GM21717 (cell line): Measurements from ENCODE around the gene ECM1.

ENCODE experiments used
- ATAC-seq: cut with Tn5 transposase; IDR thresholded peaks from one replicate; pipeline ENCODE4 v1.9.1; 2021; ENCODE audit warnings: mild to moderate bottlenecking, moderate library complexity; ENCODE audit not compliant: unreplicated experiment

The ECM1 gene

DNA sequence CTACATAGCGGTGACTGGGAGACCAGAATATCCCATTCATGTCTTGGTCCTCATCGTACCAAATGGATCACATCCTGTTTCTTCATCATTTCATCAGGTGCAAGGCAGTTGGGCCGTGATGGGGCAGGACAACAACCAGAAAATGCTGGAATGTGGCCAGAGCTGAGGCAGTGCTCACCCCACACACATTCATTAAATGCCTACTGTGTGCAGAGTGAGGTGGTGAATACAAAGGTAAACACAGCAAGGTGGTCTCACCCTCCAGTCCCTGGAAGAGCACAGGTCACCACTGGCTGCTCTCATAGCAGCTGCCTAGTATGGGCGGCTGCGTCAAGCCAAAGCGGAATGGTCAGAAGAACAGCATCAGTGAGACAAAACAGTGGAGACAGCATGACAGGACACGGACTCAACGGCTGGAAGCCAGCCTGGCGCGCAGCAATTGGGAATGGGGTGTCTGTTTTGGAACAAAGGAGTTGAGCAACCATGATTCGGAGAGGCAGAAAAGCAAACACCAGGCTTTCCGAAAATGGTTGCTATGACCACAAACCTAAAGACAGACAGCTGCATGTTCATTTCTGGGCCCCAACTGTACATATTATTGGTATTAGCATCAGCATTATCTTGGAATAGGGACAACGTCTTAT is 35.7 kb downstream of the ECM1 start:
- no peak for ATAC-seq

DNA sequence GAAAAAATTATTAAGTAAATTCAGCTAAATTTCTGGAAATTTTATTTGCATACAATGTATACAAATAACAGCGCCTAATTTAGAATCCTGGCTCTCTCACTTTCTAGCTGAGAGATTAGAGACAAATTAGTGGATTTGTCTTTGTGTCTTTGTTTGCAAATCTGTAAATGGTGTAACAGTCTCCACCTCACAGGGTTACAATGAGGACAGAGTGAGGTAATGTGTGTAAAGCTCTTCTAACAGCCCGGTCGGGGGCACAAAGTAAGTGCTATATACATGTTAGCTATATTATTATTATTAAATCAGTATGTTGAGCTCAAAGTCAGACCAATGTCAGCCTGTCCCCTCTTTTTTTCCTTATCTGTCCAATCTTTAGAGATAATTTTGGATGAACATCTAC is 36.3 kb downstream of the ECM1 start:
- ATAC-seq = no peak

DNA sequence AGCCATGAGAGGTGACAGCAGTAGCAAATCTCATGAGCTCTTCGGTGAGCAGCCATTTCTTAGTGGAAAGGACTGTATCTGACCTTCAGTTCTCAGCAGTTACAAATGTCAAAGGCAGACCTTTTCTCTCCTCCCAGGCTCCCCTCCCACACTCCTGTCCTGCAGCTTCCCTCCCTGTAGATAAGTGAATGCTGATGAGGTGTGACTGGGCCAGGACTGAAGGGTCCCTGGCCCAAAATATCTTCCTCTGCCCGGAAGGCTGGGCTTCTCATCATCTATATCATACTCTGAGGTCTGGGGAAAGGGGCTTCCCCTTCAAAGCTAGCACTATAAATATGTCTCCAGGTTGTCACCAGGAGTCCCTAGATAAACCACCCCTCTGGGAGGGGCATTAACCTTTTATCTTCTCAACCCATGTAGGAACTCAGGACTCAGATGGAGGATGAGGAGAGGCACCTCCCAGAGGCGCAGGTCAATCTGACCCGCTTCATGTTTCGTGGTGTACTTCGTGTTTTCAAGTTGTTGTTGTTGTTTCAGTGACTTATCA is 37.6 kb downstream of the ECM1 start:
- no peak for ATAC-seq

DNA sequence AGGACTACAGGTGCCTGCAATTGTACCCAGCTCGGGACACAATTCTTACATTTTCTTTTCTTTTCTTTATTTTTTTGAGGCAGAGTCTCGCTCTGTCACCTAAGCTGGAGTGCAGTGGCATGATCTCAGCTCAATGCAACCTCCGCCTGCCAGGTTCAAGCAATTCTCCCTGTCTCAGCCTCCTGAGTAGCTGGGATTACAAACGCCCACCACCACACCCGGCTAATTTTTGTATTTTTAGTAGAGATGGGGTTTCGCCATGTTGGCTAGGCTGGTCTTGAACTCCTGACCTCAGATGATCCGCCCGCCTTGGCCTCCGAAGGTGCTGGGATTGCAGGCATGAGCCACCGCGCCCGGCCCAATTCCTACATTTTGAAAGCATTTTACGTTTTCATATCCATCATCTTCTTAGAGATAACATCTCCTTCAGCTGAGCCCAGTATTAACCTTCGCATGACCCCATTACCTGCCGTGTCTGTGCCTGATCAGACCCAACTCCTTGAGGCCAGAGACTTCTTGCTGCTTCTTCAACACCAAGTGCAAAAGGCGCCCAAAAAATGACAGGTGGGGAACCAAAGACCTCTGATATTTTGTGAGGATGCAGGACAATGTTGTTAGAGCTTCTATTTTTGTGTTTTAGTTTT is 38.5 kb downstream of the ECM1 start:
- no peak for ATAC-seq

DNA sequence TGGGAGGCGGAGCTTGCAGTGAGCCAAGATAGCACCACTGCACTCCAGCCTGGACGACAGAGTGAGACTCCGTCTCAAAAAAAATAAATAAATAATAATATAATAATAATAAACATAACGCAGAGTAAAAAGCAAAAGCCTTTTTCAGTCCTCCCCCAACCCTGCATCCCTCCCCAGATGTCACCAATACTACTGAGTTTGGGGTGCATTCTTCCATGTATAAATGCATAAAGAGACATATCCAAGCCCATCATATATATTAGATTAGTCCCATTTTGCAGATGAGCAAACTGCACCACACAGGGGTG is 40.4 kb downstream of the ECM1 start:
- ATAC-seq = no peak

DNA sequence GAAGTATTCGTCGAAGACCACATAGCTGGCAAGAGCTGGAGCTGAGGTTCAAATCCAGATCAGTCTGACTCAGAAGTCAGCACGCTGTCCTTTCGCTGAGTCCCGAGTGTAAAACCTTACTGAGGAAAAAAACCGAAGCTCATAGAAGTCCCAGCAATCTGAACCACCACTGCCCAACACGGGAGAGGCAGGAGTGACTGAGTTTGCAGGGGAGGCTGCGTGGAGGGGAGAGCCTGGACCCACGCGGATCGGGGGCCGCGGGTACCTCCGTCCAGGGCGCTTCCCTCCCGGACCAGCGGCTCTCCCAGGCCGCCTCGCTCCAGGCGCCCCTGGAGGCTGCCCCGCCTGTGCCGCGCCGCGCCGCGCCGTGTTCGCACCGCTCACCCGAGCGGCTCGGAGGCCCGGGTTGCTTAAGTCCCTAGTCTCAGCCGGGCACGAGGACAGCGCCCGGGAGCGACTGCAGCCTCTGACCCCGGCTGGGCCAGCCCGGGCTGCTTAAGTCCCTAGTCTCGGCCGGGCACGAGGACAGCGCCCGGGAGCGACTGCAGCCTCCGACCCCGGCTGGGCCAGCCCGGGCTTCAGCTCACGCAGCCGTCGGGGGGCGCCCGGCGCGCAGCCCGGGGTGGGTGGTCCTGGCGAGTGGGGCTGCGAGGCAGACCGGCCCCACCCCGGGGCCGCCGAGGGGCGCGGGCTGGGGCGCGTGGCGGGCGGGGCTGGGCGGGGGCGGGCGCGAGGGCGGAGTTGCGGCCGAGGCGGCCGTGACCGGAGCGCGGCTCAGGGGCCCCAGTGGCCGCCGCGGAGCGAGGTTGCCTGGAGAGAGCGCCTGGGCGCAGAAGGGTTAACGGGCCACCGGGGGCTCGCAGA is 41.0 kb downstream of the ECM1 start, which contains the start of gene ADAMTSL4:
Gene ADAMTSL4 (plus strand): TSS at position 777 of the 864 bp plus-strand sequence. CDS start 2,881 bp downstream, outside the sequence.
- ATAC-seq = no peak

DNA sequence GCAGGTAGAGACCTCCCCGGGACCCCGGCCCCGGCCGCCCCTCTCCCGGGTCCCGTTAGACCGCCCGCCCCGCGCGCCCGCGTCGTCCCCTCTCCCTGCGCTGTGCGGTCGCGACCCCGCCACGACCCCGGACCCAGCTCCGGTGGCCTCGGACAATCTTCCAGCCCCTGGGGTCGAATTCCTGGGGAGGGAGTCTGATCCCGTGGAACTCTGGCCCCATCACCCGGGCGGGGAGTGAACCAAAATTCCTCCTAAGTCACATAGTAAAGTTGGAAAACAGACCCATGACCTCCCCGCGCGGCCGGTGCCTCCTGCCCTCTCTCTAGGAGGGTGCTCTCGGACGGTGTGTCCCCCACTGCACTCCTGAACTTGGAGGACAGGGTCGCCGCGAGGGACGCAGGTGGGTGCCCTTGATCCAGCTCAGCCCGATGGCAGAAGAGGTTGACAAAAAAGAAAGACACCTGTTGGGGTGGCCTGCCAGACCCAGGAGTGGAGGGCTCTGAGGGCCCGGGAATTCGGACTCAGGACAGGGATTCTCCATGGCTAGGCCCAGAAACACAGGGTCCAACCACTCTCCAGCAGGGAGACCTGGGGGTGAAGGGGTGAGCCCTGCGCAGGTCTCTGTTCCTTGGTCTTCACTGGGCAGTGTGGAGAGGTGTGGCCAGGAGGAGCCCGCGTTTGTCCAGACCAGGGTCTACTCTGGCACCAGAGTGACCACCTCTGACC is 41.8 kb downstream of the ECM1 start:
- ATAC-seq = no peak

DNA sequence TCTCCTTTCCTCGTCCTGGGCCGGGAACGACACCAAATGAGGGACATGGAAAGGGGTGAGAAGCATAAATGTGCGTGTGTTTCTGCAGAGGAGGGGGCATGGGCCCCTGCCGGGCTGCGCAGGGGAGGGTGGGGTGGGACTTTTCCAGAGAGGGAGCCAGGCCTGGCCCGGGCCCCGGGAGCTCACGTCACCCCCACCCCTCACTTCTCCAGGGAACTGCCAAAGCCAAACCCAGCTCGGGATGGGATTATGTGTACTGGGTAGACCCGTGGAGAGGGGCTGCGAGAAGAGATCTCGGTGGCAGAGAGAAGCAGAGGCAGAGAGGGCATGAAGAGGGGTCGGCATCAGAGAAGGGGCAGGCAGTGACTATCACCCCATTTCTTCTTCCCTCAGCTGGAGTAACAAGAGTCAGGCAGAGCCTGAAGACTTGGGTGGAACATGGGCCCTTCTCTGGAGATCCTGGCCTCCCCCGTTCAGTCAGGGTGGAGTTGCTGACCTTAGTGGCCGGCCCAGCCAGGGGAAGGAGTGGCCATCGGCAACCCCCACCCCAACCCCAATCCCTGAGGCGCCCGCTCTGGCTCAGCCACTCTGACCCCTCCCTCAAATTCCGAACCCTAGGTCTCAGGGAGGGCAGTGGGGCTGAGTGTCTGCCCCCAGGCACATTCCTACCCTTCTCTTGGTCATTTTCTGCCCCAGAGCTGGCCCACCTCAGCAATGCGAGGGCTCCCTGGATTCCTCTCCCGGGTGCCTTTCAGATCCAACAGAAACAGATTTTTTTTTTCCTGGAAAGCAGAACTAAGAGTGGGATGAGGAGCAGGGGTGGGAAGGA is 42.5 kb downstream of the ECM1 start:
- no peak for ATAC-seq

DNA sequence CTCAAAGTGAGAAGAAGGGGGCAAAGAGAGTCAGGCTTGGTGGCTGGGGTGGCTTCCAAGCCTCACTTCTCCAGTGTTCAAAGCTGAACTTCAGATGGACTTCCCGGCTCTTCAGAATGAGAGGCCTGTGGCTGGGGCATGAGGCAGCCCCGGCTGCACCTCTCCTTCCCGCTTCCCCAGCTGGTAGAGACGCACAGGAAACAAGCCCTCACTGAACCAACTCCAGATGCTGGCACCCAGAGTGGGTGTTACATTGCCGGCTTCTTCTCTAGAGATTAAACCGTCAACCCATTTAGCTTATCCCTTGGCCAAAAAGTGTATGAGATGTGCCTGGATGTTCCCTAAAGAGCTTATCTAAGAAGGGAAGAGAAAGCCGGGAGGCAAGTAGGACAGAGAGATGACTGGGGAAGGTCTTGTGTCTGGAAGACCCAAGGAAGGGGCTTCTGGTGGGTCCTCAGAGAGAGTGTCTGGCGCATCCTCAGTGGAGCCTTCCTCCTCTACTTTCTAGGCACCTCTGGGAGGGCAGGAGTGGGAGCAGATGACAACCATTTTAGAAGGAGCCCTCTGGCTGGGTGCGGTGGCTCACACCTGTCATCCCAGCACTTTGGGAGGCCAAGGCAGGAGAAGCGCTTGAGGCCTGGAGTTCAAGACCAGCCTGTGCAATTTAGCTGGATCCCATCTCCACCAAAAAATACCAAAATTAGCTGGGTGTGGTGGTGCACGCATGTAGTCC is 43.3 kb downstream of the ECM1 start:
- ATAC-seq = no peak

DNA sequence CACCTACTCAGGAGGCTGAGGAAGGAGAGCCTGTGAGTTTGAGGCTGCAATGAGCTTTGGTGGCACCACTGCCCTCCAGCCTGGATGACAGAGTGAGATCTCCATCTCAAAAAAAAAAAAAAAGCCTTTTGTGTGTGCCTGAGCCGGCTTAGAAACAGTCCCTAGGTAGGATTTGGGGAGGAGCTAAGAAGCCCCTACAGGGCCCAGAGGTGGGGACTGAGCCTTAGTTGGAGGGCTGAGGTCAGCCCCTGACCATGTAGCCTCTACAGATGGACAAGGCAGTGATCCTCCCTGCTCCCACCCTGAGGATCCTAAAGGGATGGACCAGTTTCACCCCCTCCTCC is 43.8 kb downstream of the ECM1 start:
- ATAC-seq = no peak

DNA sequence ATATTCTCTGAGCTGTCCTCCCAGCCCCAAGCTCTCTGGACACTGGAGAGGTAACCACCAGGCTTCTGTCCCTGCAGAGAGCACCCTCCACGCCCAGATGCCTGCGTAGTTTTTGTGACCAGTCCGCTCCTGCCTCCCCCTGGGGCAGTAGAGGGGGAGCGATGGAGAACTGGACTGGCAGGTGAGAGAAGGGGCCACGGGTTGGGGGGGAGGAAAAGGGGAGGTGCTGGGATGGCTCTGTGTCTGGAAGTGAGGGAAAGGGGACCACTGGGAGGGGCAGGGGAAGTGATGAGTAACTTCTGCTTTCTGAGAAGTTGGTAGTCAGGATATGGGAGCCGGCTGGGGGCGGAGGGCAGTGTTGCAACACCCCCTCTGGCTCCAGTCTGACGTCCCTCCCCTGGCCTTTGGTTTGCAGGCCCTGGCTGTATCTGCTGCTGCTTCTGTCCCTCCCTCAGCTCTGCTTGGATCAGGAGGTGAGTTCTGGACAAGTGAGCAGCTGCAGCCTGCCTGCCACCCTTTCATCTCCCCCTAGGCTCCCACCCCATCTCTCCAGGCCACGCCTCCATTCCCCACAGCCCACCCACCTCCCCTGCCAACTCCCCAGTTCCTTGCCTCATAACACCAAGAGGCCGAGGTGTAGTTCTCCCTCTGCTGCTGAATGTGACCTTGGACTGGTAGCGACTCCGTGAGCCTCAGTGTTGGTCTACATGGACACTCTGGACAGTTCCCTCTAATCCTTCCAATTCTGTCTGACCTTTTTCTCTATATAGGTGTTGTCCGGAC is 44.4 kb downstream of the ECM1 start:
- ATAC-seq = no peak

DNA sequence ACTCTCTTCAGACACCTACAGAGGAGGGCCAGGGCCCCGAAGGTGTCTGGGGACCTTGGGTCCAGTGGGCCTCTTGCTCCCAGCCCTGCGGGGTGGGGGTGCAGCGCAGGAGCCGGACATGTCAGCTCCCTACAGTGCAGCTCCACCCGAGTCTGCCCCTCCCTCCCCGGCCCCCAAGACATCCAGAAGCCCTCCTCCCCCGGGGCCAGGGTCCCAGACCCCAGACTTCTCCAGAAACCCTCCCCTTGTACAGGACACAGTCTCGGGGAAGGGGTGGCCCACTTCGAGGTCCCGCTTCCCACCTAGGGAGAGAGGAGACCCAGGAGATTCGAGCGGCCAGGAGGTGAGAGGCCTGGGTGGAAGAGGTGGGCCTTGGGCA is 45.0 kb downstream of the ECM1 start:
- no peak for ATAC-seq

DNA sequence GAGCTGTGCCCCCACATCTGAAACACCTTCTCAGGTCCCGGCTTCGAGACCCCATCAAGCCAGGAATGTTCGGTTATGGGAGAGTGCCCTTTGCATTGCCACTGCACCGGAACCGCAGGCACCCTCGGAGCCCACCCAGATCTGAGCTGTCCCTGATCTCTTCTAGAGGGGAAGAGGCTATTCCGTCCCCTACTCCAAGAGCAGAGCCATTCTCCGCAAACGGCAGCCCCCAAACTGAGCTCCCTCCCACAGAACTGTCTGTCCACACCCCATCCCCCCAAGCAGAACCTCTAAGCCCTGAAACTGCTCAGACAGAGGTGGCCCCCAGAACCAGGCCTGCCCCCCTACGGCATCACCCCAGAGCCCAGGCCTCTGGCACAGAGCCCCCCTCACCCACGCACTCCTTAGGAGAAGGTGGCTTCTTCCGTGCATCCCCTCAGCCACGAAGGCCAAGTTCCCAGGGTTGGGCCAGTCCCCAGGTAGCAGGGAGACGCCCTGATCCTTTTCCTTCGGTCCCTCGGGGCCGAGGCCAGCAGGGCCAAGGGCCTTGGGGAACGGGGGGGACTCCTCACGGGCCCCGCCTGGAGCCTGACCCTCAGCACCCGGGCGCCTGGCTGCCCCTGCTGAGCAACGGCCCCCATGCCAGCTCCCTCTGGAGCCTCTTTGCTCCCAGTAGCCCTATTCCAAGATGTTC is 45.6 kb downstream of the ECM1 start:
- no peak for ATAC-seq

DNA sequence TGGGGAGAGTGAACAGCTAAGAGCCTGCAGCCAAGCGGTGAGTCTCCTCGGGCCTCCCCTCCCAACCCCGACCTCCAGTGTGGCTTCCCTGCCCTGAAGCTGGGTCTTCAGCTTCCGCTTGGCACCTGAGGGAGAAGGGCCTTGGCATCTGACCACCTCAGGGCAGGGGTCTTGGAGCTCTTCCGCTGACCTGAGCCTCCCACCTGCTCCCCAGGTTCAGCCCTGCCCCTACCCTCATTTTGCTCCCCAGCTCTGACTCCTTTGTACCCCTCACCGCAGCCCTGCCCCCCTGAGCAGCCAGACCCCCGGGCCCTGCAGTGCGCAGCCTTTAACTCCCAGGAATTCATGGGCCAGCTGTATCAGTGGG is 46.2 kb downstream of the ECM1 start:
- ATAC-seq = no peak

DNA sequence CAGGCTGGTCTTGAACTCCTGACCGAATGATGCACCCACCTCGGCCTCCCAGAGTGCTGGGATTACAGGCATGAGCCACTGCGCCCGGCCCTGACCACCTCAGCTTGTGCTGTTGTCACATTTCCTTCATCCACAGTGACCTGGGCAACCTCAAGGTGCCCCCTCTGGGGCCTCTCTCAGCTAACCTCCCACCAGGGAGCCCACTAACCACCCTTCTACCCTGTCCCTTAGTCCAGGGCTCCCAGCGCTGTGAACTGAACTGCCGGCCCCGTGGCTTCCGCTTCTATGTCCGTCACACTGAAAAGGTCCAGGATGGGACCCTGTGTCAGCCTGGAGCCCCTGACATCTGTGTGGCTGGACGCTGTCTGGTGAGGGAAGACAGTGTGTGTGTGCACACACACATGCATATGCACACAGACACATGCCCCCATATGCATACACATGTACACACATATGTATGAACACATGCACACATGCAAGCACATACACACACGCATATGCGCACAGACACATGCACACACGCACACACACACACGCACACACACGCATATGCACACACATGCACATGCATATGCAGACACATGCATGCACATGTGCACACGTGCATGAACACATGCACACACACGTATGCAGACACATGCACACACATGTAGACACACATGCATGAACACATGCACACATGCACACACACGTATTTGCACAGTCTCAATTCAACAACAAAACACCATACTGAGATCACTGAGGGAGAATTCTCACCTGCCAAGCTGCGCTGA is 47.5 kb downstream of the ECM1 start:
- ATAC-seq = no peak

DNA sequence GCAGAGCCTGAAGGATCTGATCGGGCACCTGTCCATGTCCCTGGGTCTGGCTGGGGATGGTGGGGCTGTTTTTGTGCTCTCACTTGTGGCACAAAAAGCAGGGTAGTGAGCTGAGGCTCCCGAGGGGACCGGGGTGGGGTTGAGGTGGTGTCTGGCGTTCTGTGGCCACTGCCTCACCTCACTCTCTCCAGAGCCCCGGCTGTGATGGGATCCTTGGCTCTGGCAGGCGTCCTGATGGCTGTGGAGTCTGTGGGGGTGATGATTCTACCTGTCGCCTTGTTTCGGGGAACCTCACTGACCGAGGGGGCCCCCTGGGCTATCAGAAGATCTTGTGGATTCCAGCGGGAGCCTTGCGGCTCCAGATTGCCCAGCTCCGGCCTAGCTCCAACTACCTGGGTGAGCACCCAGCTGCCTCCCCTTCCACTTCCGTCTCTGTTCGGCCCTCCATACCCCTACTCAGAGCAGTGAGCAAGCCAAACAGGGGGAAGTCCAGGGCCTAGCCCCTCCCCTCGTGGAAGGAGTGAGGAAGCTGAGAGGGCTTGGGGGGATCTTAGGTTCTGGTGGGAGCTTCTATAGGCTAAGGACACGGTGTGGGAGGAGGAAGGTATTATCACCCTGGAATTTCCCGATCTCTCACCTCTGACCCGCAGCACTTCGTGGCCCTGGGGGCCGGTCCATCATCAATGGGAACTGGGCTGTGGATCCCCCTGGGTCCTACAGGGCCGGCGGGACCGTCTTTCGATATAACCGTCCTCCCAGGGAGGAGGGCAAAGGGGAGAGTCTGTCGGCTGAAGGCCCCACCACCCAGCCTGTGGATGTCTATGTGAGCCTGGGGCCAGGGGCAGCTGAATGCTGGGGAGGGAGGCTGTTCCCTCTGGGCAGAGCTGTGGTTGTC is 48.3 kb downstream of the ECM1 start:
- ATAC-seq = no peak
